Adipose tissue (tissue), 3 donors: ENCODE data around the gene ZNF540. TPM values are rescaled to one million over a fixed set of nuclear protein-coding genes. Genes with fewer than 3 reads are reported as not detected.

ENCODE experiments used
- polyA plus RNA-seq, 3 donors: library from polyadenylated mRNA; stranded (reverse); fragments of 200-250 nt; gene quantifications; one replicate each; pipeline ENCODE4 v1.2.3, GENCODE V29; 2013
- donor health status: healthy with polysubstance abuse.
- donor health status: Bipolar disorder and iron deficiency.
- donor health status: healthy.

Gene ZNF540
- polyA plus RNA-seq, 3 donors = 0.79 to 3.1 (median 1.4) TPM

Other genes starting within 250 kb of the ZNF540 start
- gene ZNF527, start 223.8 kb upstream of the ZNF540 start, polyA plus RNA-seq = 1 to 10 TPM; 1.6 to 5.5 (median 2.4) TPM
- 1 to 10 TPM; 1.3 to 2.7 (median 1.7) TPM for gene ZNF569, start 127.4 kb upstream of the ZNF540 start, polyA plus RNA-seq
- 1 to 10 TPM; 1.7 to 1.9 (median 1.7) TPM for gene ZNF570, start 125.5 kb upstream of the ZNF540 start, polyA plus RNA-seq
- 1 to 10 TPM in 2 of 3 donors, under 1 TPM in 1; 0.58 to 2.8 (median 1.1) TPM for gene ZNF793, start 87.9 kb upstream of the ZNF540 start, polyA plus RNA-seq
- 1 to 10 TPM in 2 of 3 donors, under 1 TPM in 1; 0.74 to 2.2 (median 1.0) TPM for gene ZNF571, start 84 bp upstream of the ZNF540 start, polyA plus RNA-seq
- 1 to 10 TPM; 1.9 to 2.4 (median 2.1) TPM for gene ZFP30, start 60.6 kb downstream of the ZNF540 start, polyA plus RNA-seq
- 1 to 10 TPM; 1.1 to 1.9 (median 1.6) TPM for gene ZNF607, start 124.9 kb downstream of the ZNF540 start, polyA plus RNA-seq
- gene ZNF573, start 184.7 kb downstream of the ZNF540 start, polyA plus RNA-seq = 1 to 10 TPM in 2 of 3 donors, under 1 TPM in 1; 0.22 to 1.3 (median 1.1) TPM